Body of pancreas (tissue), 4 donors: ENCODE measurements around the gene LRFN2.

Experiments used
- POLR2A ChIP-seq, 3 donors: fragments of 450-650 bp; IDR thresholded peaks; one replicate each; pipeline ENCODE4 v1.6.1; 2016; ENCODE audit warnings: antibody characterized with exemption in 3 of 3, mild to moderate bottlenecking in 2 of 3
- TF ChIP-seq, protein P1 (sequence below), 7 experiments: fragments of 450-650 bp in 4 of 7; fragments of 200-600 bp in 3 of 7; sonication (generic) in 3 of 7; IDR thresholded peaks; one replicate each; pipeline ENCODE4 v1.5.1; 2016 to 2019; ENCODE audit warnings: antibody characterized with exemption in 7 of 7

DNA sequence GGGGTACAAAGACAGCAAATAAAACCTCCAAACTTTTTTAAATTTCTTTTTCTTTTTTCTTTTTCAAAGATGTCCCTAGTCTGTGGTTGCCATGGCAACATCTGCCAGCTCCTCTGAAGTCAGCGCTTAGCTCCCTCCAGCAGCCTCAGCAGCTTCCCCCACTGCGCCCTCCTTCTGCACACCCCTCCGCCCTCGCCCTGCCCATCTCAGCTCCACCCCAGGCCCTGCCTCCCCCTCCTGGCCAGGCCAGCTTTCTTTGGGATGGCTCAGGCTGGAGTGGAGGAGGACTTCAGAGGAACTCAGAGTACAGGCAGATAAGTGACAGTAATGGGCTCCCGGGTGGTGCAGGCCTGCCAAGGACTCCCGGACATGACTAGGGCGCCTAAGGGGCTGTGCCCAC lies 104.6 kb downstream of the LRFN2 start:
- TF ChIP-seq, protein P1, sequence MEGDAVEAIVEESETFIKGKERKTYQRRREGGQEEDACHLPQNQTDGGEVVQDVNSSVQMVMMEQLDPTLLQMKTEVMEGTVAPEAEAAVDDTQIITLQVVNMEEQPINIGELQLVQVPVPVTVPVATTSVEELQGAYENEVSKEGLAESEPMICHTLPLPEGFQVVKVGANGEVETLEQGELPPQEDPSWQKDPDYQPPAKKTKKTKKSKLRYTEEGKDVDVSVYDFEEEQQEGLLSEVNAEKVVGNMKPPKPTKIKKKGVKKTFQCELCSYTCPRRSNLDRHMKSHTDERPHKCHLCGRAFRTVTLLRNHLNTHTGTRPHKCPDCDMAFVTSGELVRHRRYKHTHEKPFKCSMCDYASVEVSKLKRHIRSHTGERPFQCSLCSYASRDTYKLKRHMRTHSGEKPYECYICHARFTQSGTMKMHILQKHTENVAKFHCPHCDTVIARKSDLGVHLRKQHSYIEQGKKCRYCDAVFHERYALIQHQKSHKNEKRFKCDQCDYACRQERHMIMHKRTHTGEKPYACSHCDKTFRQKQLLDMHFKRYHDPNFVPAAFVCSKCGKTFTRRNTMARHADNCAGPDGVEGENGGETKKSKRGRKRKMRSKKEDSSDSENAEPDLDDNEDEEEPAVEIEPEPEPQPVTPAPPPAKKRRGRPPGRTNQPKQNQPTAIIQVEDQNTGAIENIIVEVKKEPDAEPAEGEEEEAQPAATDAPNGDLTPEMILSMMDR (IDR thresholded peaks at IDR 0.05), result no peak
- no peak for TF ChIP-seq POLR2A (IDR thresholded peaks at IDR 0.05)
